PC-3 (cell line): ENCODE data around the gene CNNM3.

Source experiments
- EZH2 ChIP-seq: fragments of 300-600 bp; sonication (generic); IDR thresholded peaks from one replicate; pipeline ENCODE4 v1.6.1; 2017; ENCODE audit warnings: antibody characterized with exemption, mild to moderate bottlenecking, low read length; ENCODE audit not compliant: unreplicated experiment
- EZH2phosphoT487 ChIP-seq: fragments of 300-600 bp; sonication (generic); IDR thresholded peaks from 2 replicates; pipeline ENCODE4 v1.6.1; 2018; ENCODE audit warnings: mild to moderate bottlenecking, antibody characterized with exemption, low read length, borderline replicate concordance
- TF ChIP-seq, protein P1 (sequence below): fragments of 300-600 bp; sonication (generic); conservative IDR thresholded peaks from 2 replicates; pipeline ENCODE4 v1.5.1; 2017; ENCODE audit warnings: antibody characterized with exemption, low read depth, mild to moderate bottlenecking, low read length

DNA sequence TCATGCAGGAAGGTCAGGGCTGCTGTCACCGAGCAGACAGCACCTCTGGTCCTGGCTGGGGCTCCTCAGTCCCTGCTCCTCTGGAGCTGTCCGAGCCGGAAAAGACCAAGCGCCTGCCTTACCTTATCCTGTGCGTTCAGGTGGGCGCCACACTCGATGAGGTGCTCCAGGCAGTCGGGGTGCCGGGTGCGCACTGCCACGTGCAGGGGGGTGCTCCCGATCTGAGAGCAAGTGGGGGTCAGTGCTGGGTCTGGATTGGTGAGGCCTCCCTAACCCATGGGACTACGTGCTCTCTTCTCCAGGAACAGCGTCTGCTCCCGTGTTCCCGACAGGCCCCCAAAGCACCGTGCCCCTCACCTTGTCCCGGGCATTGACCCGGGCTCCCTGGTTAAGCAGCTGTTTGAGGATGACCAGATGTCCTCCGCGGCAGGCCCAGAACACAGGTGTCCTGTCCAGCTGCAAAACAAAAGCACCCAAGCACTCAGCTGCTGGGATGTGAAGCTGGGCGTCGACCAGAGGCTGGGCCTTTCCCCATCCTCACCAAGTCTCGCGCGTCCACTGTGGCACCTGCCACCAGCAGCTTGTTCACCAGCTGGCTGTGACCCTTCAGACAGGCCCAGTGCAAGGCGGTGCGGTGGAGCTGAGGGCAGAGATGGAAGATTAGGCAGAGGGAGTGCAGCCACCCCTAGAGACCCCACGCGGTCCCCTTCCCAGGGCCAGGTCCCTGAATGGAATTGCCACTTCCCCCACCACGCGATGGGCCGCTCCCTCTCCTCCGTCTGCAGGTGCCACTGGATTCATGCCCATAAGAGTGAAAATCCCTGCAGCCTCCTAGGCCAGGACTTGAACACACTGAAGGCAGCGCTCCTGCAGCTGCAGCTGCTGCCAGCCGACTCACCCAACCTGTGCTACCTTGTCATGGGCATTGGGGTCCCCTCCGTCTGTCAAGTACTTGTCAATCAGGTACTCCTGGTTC, 24.1 kb downstream of the CNNM3 start:
- TF ChIP-seq, protein P1, sequence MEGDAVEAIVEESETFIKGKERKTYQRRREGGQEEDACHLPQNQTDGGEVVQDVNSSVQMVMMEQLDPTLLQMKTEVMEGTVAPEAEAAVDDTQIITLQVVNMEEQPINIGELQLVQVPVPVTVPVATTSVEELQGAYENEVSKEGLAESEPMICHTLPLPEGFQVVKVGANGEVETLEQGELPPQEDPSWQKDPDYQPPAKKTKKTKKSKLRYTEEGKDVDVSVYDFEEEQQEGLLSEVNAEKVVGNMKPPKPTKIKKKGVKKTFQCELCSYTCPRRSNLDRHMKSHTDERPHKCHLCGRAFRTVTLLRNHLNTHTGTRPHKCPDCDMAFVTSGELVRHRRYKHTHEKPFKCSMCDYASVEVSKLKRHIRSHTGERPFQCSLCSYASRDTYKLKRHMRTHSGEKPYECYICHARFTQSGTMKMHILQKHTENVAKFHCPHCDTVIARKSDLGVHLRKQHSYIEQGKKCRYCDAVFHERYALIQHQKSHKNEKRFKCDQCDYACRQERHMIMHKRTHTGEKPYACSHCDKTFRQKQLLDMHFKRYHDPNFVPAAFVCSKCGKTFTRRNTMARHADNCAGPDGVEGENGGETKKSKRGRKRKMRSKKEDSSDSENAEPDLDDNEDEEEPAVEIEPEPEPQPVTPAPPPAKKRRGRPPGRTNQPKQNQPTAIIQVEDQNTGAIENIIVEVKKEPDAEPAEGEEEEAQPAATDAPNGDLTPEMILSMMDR, result no peak
- TF ChIP-seq EZH2phosphoT487, result no peak
- no peak for TF ChIP-seq EZH2
